WTC11 (cell line): ENCODE data around the gene LUC7L.

Source experiments
- CTCF ChIP-seq: fragments of 200-600 bp; IDR thresholded peaks from 2 replicates; pipeline ENCODE4 v1.8.0; 2022; ENCODE audit warnings: antibody characterized with exemption
- ELF4 ChIP-seq: sonication (generic); formaldehyde crosslinking; IDR thresholded peaks from 2 replicates; pipeline ENCODE4 v1.8.1; 2022; ENCODE audit warnings: low read depth, mild to moderate bottlenecking, moderate library complexity, missing genetic modification reagents
- HMGXB4 ChIP-seq: sonication (generic); formaldehyde crosslinking; IDR thresholded peaks from 2 replicates; pipeline ENCODE4 v1.8.1; 2023; ENCODE audit warnings: mild to moderate bottlenecking, moderate library complexity, missing genetic modification reagents
- MAX ChIP-seq: sonication (generic); formaldehyde crosslinking; IDR thresholded peaks from 2 replicates; pipeline ENCODE4 v1.8.0; 2022; ENCODE audit warnings: mild to moderate bottlenecking, missing genetic modification reagents
- NFYB ChIP-seq: sonication (generic); formaldehyde crosslinking; conservative IDR thresholded peaks from 2 replicates; pipeline ENCODE4 v1.8.0; 2022; ENCODE audit warnings: low read depth, missing genetic modification reagents
- PRDM15 ChIP-seq: sonication (generic); formaldehyde crosslinking; IDR thresholded peaks from 2 replicates; pipeline ENCODE4 v1.8.0; 2022; ENCODE audit warnings: missing genetic modification reagents
- PREB ChIP-seq: sonication (generic); formaldehyde crosslinking; IDR thresholded peaks from 2 replicates; pipeline ENCODE4 v1.8.1; 2022; ENCODE audit warnings: mild to moderate bottlenecking, missing genetic modification reagents, moderate library complexity, borderline replicate concordance
- SP1 ChIP-seq: sonication (generic); formaldehyde crosslinking; conservative IDR thresholded peaks from 2 replicates; pipeline ENCODE4 v1.8.1; 2022; ENCODE audit warnings: missing genetic modification reagents
- TP53 ChIP-seq: sonication (generic); formaldehyde crosslinking; IDR thresholded peaks from 2 replicates; pipeline ENCODE4 v1.8.1; 2023; ENCODE audit warnings: mild to moderate bottlenecking, missing genetic modification reagents

GRCh38 chr16:261031-261691 lies 31.9 kb upstream of the LUC7L start:
- TF ChIP-seq PRDM15 (CRISPR knock-in tag): no peak
- no peak for TF ChIP-seq CTCF
- no peak for TF ChIP-seq NFYB
- TF ChIP-seq HMGXB4: no peak
- TF ChIP-seq PREB (CRISPR knock-in tag): no peak
- no peak for TF ChIP-seq TP53 (CRISPR knock-in tag)
- no peak for TF ChIP-seq SP1 (CRISPR knock-in tag)
- TF ChIP-seq MAX: no peak
- no peak for TF ChIP-seq ELF4 (CRISPR knock-in tag)
